GM19351 (cell line): ENCODE results near the gene RIC3.

Experiments
- ATAC-seq: cut with Tn5 transposase; IDR thresholded peaks from one replicate; pipeline ENCODE4 v1.9.1; 2021; ENCODE audit warnings: mild to moderate bottlenecking, moderate library complexity; ENCODE audit not compliant: unreplicated experiment

The RIC3 gene

GRCh38 chr11:8105666-8106065 is 63.2 kb downstream of the RIC3 start:
- ATAC-seq: no peak

- no peak for ATAC-seq
These were observed 63.7 kb downstream of the RIC3 start for GRCh38 chr11:8105133-8105532.

GRCh38 chr11:8103909-8104308 is 64.9 kb downstream of the RIC3 start:
- ATAC-seq: no peak

GRCh38 chr11:8102965-8103364 is 65.9 kb downstream of the RIC3 start:
- no peak for ATAC-seq

- no peak for ATAC-seq
These were observed 66.4 kb downstream of the RIC3 start for GRCh38 chr11:8102296-8102915.

GRCh38 chr11:8101421-8101820 is 67.4 kb downstream of the RIC3 start:
- no peak for ATAC-seq

GRCh38 chr11:8100605-8101004 is 68.2 kb downstream of the RIC3 start:
- no peak for ATAC-seq

GRCh38 chr11:8100158-8100557 is 68.7 kb downstream of the RIC3 start:
- no peak for ATAC-seq

- peak; percentile 76 for ATAC-seq
These were observed 69.4 kb downstream of the RIC3 start for GRCh38 chr11:8099291-8099899.

- ATAC-seq: no peak
These were observed 69.9 kb downstream of the RIC3 start for GRCh38 chr11:8098879-8099278.

GRCh38 chr11:8098361-8098760 is 70.5 kb downstream of the RIC3 start:
- ATAC-seq: no peak

GRCh38 chr11:8097926-8098325 is 70.9 kb downstream of the RIC3 start:
- ATAC-seq: no peak

- no peak for ATAC-seq
These were observed 71.4 kb downstream of the RIC3 start for GRCh38 chr11:8097468-8097867.

GRCh38 chr11:8097062-8097461 is 71.8 kb downstream of the RIC3 start:
- ATAC-seq: no peak

- ATAC-seq: no peak
These were observed 72.2 kb downstream of the RIC3 start for GRCh38 chr11:8096575-8096974.

- ATAC-seq: no peak
These were observed 72.9 kb downstream of the RIC3 start for GRCh38 chr11:8095806-8096522.

GRCh38 chr11:8095371-8095770 is 73.5 kb downstream of the RIC3 start:
- no peak for ATAC-seq

GRCh38 chr11:8094656-8095055 is 74.2 kb downstream of the RIC3 start:
- ATAC-seq: no peak

- no peak for ATAC-seq
These were observed 74.8 kb downstream of the RIC3 start for GRCh38 chr11:8093931-8094575.

- ATAC-seq: peak; percentile 86
These were observed 76.0 kb downstream of the RIC3 start for GRCh38 chr11:8092587-8093424.

- ATAC-seq: no peak
These were observed 77.1 kb downstream of the RIC3 start for GRCh38 chr11:8091721-8092120.
